SH-SY5Y (cell line): ENCODE measurements around the gene DPEP2NB.

Experiments used
- GATA2 ChIP-seq: IDR thresholded peaks from 2 replicates; pipeline ENCODE4 v1.6.1; 2011; ENCODE audit warnings: mild to moderate bottlenecking, low read depth, low read length
- GATA3 ChIP-seq: IDR thresholded peaks from 2 replicates; pipeline ENCODE4 v1.6.1; 2011; ENCODE audit warnings: low read depth, mild to moderate bottlenecking, low read length, moderate library complexity

GRCh38 chr16:67987460-67988160, 28.1 kb downstream of the DPEP2NB start:
- TF ChIP-seq GATA2 (no peak), GATA3 (no peak)
